H9 (cell line): ENCODE data around the gene USP40. TPM values are rescaled to one million over a fixed set of nuclear protein-coding genes. Genes with fewer than 3 reads are reported as not detected.

ENCODE experiments used
- DNase-seq: peaks from one replicate; pipeline ENCODE4 v3.0.0-alpha.2; 2017
- H2AFZ ChIP-seq: one replicate; pipeline ENCODE4 v1.6.1; 2013; ENCODE audit warnings: mild to moderate bottlenecking, low read length, control low read depth, moderate library complexity
- H2AK5ac ChIP-seq: 2 replicates; pipeline ENCODE4 v1.6.1; 2013; ENCODE audit warnings: low read length, control low read depth, mixed read lengths; ENCODE audit not compliant: insufficient read length
- H2BK120ac ChIP-seq: one replicate; pipeline ENCODE4 v1.6.1; 2013; ENCODE audit warnings: low read depth, mild to moderate bottlenecking, low read length, control low read depth, inconsistent platforms; ENCODE audit not compliant: poor library complexity, severe bottlenecking
- H2BK12ac ChIP-seq: 2 replicates; pipeline ENCODE4 v1.6.1; 2013; ENCODE audit warnings: low read length, control low read depth, mixed read lengths, low read depth; ENCODE audit not compliant: insufficient read length
- H2BK15ac ChIP-seq: 2 replicates; pipeline ENCODE4 v1.6.1; 2013; ENCODE audit warnings: low read depth, low read length, control low read depth
- H2BK20ac ChIP-seq: one replicate; pipeline ENCODE4 v1.6.1; 2013; ENCODE audit warnings: low read depth, mild to moderate bottlenecking, low read length, control low read depth, inconsistent platforms; ENCODE audit not compliant: poor library complexity, severe bottlenecking
- H2BK5ac ChIP-seq: 2 replicates; pipeline ENCODE4 v1.6.1; 2013; ENCODE audit warnings: low read length, control low read depth, mixed read lengths; ENCODE audit not compliant: insufficient read length
- H3K14ac ChIP-seq: 2 replicates; pipeline ENCODE4 v1.6.1; 2013; ENCODE audit warnings: low read length, control low read depth; ENCODE audit not compliant: insufficient read depth
- H3K18ac ChIP-seq: 2 replicates; pipeline ENCODE4 v1.6.1; 2013; ENCODE audit warnings: low read depth, mild to moderate bottlenecking, mixed read lengths, low read length, control low read depth; ENCODE audit not compliant: insufficient read length
- H3K23ac ChIP-seq: 2 replicates; pipeline ENCODE4 v1.6.1; 2013; ENCODE audit warnings: low read length, control low read depth, mixed read lengths, low read depth; ENCODE audit not compliant: insufficient read length
- H3K23me2 ChIP-seq: 2 replicates; pipeline ENCODE4 v1.6.1; 2013; ENCODE audit warnings: low read depth, mild to moderate bottlenecking, mixed read lengths, low read length, control low read depth; ENCODE audit not compliant: insufficient read length, poor library complexity, severe bottlenecking
- H3K27ac ChIP-seq: 2 replicates; pipeline ENCODE4 v1.5.1; 2013; ENCODE audit warnings: low read length, control low read depth, mixed read lengths, low read depth; ENCODE audit not compliant: insufficient read length
- H3K27me3 ChIP-seq: 2 replicates; pipeline ENCODE4 v1.6.1; 2013; ENCODE audit warnings: low read length, control low read depth, inconsistent platforms; ENCODE audit not compliant: insufficient read depth
- H3K4ac ChIP-seq: 2 replicates; pipeline ENCODE4 v1.6.1; 2013; ENCODE audit warnings: low read depth, mild to moderate bottlenecking, control low read depth, inconsistent platforms, low read length, moderate library complexity
- H3K4me1 ChIP-seq: 2 replicates; pipeline ENCODE4 v1.6.1; 2013; ENCODE audit warnings: low read length, control low read depth, inconsistent platforms; ENCODE audit not compliant: insufficient read depth
- H3K4me2 ChIP-seq: 2 replicates; pipeline ENCODE4 v1.6.1; 2013; ENCODE audit warnings: low read length, control low read depth, mixed read lengths; ENCODE audit not compliant: insufficient read length, insufficient read depth
- H3K56ac ChIP-seq: 2 replicates; pipeline ENCODE4 v1.6.1; 2013; ENCODE audit warnings: low read depth, mild to moderate bottlenecking, mixed read lengths, low read length, control low read depth; ENCODE audit not compliant: insufficient read length
- H3K79me1 ChIP-seq: 2 replicates; pipeline ENCODE4 v1.6.1; 2013; ENCODE audit warnings: low read depth, mild to moderate bottlenecking, moderate library complexity, low read length, control low read depth, inconsistent platforms; ENCODE audit not compliant: insufficient read depth, poor library complexity, severe bottlenecking
- H3K79me2 ChIP-seq: 2 replicates; pipeline ENCODE4 v1.6.1; 2013; ENCODE audit warnings: low read length, control low read depth, inconsistent platforms; ENCODE audit not compliant: insufficient read depth
- H3K9ac ChIP-seq: 2 replicates; pipeline ENCODE4 v1.6.1; 2013; ENCODE audit warnings: low read length, control low read depth, mixed read lengths; ENCODE audit not compliant: insufficient read length; ENCODE audit errors: extremely low read depth
- H3K9me3 ChIP-seq: one replicate; pipeline ENCODE4 v1.6.1; 2013; ENCODE audit warnings: low read depth, low read length, inconsistent platforms; ENCODE audit not compliant: control insufficient read depth
- H3T11ph ChIP-seq: one replicate; pipeline ENCODE4 v1.6.1; 2013; ENCODE audit warnings: mild to moderate bottlenecking, low read length, control low read depth, inconsistent platforms
- H4K20me1 ChIP-seq: one replicate; pipeline ENCODE4 v1.6.1; 2013; ENCODE audit not compliant: control insufficient read depth, insufficient read length, insufficient read depth
- H4K5ac ChIP-seq: 2 replicates; pipeline ENCODE4 v1.6.1; 2013; ENCODE audit warnings: low read depth, mild to moderate bottlenecking, mixed read lengths, low read length, control low read depth; ENCODE audit not compliant: insufficient read length
- H4K8ac ChIP-seq: replicated peaks from 2 replicates; pipeline ENCODE4 v1.6.1; 2013; ENCODE audit warnings: low read length, control low read depth, mixed read lengths, low read depth; ENCODE audit not compliant: insufficient read length
- H4K91ac ChIP-seq: 2 replicates; pipeline ENCODE4 v1.6.1; 2013; ENCODE audit warnings: low read depth, mild to moderate bottlenecking, moderate library complexity, mixed read lengths, low read length, control low read depth; ENCODE audit not compliant: insufficient read length
- H3K27ac Mint-ChIP-seq, 3 experiments: 2 replicates in 2 of 3; 3 replicates in 1 of 3; pipeline ENCODE4 v1.8.0; 2020 to 2021; ENCODE audit warnings: mixed read lengths in 3 of 3, mild to moderate bottlenecking in 1 of 3, moderate library complexity in 1 of 3
- H3K27me3 Mint-ChIP-seq: 2 replicates; pipeline ENCODE4 v1.8.0; 2021; ENCODE audit warnings: low read depth, mild to moderate bottlenecking, moderate library complexity, mixed read lengths
- H3K36me3 Mint-ChIP-seq, 3 experiments: 2 replicates in 2 of 3; 3 replicates in 1 of 3; pipeline ENCODE4 v1.8.0; 2020 to 2021; ENCODE audit warnings: low read depth in 3 of 3, mixed read lengths in 3 of 3; ENCODE audit not compliant: insufficient read depth in 1 of 3
- H3K4me1 Mint-ChIP-seq, 2 experiments: 2 replicates each; pipeline ENCODE4 v1.8.0; 2020; ENCODE audit warnings: mixed read lengths in 2 of 2
- H3K4me3 Mint-ChIP-seq, 2 experiments: 2 replicates in 1 of 2; 3 replicates in 1 of 2; pipeline ENCODE4 v1.8.0; 2020 to 2021; ENCODE audit warnings: mild to moderate bottlenecking in 2 of 2, mixed read lengths in 2 of 2, moderate library complexity in 1 of 2
- H3K9me3 Mint-ChIP-seq, 2 experiments: 2 replicates in 1 of 2; 3 replicates in 1 of 2; pipeline ENCODE4 v1.8.0; 2020; ENCODE audit warnings: mild to moderate bottlenecking in 2 of 2, mixed read lengths in 2 of 2, moderate library complexity in 1 of 2
- CTCF ChIP-seq: fragments of 200-600 bp; sonication (generic); conservative IDR thresholded peaks from 3 replicates; pipeline ENCODE4 v1.8.0; 2021; ENCODE audit warnings: antibody characterized with exemption, mild to moderate bottlenecking
- WGBS: extraction: QIAGEN DNeasy Blood & Tissue Kit; methylation state at CpG from one replicate; pipeline ENCODE4 v1.1.7; 2013; ENCODE audit warnings: missing lambda C conversion rate, low lambda C conversion rate, mixed read lengths; ENCODE audit not compliant: insufficient read length; ENCODE audit errors: extremely low coverage; 5-methylcytosine and 5-hydroxymethylcytosine counted together
- total RNA-seq: library from RNA; stranded (reverse); gene quantifications from 2 replicates; pipeline ENCODE4 v1.2.1, GENCODE V29; 2021

Gene USP40
- total RNA-seq, 1 experiment from 2014 or later, result 7.5 TPM

GRCh38 chr2:233456934-233457333 is 109.6 kb downstream of the USP40 start:
- no peak overlapping the region for H3K14ac ChIP-seq
- H3K36me3 Mint-ChIP-seq, result peaks cover 9 to 56% (median 44%) of the 10 kb centered on the region in 3 experiments; a peak in 6 of 7 replicates
- H2BK120ac ChIP-seq, result no peak overlapping the region
- H2BK5ac ChIP-seq, result no peak overlapping the region
- H3K79me1 ChIP-seq, result no peaks in the 10 kb centered on the region
- no peak overlapping the region for H2BK12ac ChIP-seq
- H3K79me2 ChIP-seq, result no peaks in the 10 kb centered on the region
- no peak overlapping the region for H3K18ac ChIP-seq
- H2AFZ ChIP-seq, result no peak overlapping the region
- no peaks in the 10 kb centered on the region for H3K9me3 Mint-ChIP-seq
- no peak overlapping the region for H2BK20ac ChIP-seq
- no peaks in the 10 kb centered on the region for H3K27me3 Mint-ChIP-seq
- H3K23ac ChIP-seq, result no peak overlapping the region
- H4K91ac ChIP-seq, result no peak overlapping the region
- H3K4ac ChIP-seq, result no peak overlapping the region
- H3K9ac ChIP-seq, result no peak overlapping the region
- DNase-seq, result peak; percentile 54
- no peak overlapping the region for H3T11ph ChIP-seq
- no peak overlapping the region for H2AK5ac ChIP-seq
- H3K56ac ChIP-seq, result no peak overlapping the region
- H3K4me3 Mint-ChIP-seq, result no peak overlapping the region
- TF ChIP-seq CTCF, result peak; percentile 37; the same call in 2 of the 3 replicates
- peaks cover 0 to 2% of the 10 kb centered on the region in 2 experiments; a peak in 1 of 4 replicates for H3K4me1 Mint-ChIP-seq
- no CpG with 5 or more reads among the region's 5 CpGs for WGBS
- no peaks in the 10 kb centered on the region for H3K9me3 ChIP-seq
- no peaks in the 10 kb centered on the region for H4K20me1 ChIP-seq
- no peak overlapping the region for H4K5ac ChIP-seq
- H3K4me1 ChIP-seq, result no peaks in the 10 kb centered on the region
- peak overlapping the region in 1 of 3 experiments; percentile 91; a peak in 2 of 7 replicates for H3K27ac Mint-ChIP-seq
- H3K27ac ChIP-seq, result no peak overlapping the region
- no peak overlapping the region for H4K8ac ChIP-seq
- no peak overlapping the region for H2BK15ac ChIP-seq
- H3K27me3 ChIP-seq, result no peaks in the 10 kb centered on the region
- no peak overlapping the region for H3K4me2 ChIP-seq
- H3K23me2 ChIP-seq, result no peaks in the 10 kb centered on the region
